ENCODE data around the gene SUMF2. TPM values are rescaled to one million over a fixed set of nuclear protein-coding genes. Genes with fewer than 3 reads are reported as not detected.
"Not testable (repeated sequence)": the region's sequence is repeated elsewhere in the genome, so short reads cannot be mapped to it uniquely, and the experiment has no call there.

The SUMF2 gene
- total RNA-seq, 1 experiment from 2014 or later = 154 TPM

GRCh38 chr7:56091591-56091990, 27.5 kb downstream of the SUMF2 start:
- H3K27me3 ChIP-seq = no peaks in the 10 kb centered on the region
- peak; percentile 87 for DNase-seq
- H3K9me3 ChIP-seq = no peaks in the 10 kb centered on the region
- H3K4me3 ChIP-seq = no peak overlapping the region
- H3K36me3 ChIP-seq = peaks cover 3% of the 10 kb centered on the region

DNA sequence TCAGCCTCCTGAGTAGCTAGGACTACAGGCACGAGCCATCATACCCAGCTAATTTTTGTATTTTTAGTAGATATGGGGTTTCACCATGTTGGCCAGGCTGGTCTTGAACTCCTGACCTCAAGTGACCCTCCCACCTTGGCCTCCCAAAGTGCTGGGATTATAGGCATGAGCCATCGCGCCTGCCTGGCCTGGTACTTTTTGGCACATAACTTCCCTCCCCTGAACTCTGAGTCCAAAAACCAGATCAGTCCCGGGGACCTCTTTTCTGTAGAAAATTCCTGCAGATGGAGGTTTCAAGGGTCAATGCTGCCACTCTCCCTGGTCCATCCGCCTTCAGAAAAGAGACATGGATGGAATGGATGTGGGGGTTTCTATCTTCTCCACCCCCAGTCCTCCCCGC, 28.3 kb downstream of the SUMF2 start:
- H3K36me3 ChIP-seq, H3K9me3 ChIP-seq, H3K27me3 ChIP-seq, H3K4me3 ChIP-seq: not testable (repeated sequence)
- peak; percentile 53 for DNase-seq

- H3K36me3 ChIP-seq = peaks cover 3% of the 10 kb centered on the region
- DNase-seq = peak; percentile 92
- no peak within 1 kb of the TSS for H3K4me3 ChIP-seq
- H3K9me3 ChIP-seq = no peaks in the 10 kb centered on the region
- no peaks in the 10 kb centered on the region for H3K27me3 ChIP-seq
These were observed 28.9 kb downstream of the SUMF2 start, which contains the start of gene PHKG1 for GRCh38 chr7:56092789-56093531. PHKG1 (minus strand) TSS chr7:56092952; CDS start chr7:56088941, 4,011 bp downstream.

GRCh38 chr7:56097700-56098099, 33.6 kb downstream of the SUMF2 start:
- Histone ChIP-seq H3K4me3 (no peak overlapping the region), H3K9me3 (no peaks in the 10 kb centered on the region), H3K36me3 (peaks cover 35% of the 10 kb centered on the region), H3K27me3 (no peaks in the 10 kb centered on the region)
- peak; percentile 86 for DNase-seq

DNA sequence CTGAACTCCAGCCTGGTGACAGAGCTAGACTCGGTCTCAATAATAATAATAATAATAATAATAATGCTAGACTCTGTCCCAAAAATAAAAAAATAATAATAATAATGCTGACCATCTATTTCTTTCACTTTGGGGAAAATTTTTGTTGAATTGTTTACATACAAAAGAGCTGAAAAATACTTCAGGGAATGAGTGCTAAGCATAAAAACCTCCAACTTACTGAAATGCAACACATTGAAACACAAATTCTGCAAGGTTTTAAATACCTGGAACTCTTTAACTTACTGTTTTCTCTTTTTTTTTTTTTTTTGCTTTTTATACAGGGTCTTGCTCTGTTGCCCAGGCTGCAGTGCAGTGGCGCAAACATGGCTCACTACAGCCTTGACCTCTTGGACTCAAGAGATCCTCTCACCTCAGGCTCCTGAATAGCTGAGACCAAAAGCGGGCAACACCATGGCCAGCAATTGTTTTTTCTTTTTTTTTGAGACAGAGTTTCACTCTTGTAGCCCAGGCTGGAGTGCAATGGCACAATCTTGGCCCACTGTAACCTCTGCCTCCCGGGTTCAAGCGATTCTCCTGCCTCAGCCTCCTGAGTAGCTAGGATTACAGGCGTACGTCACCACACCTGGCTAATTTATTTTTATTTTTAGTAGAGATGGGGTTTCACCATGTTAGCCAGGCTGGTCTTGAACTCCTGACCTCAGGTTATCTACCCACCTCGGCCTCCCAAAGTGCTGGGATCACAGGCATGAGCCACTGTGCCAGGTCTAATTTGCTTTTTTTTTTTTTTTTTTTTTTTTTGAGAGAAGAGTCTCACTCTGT, 34.3 kb downstream of the SUMF2 start:
- H3K9me3 ChIP-seq, H3K27me3 ChIP-seq, DNase-seq, H3K4me3 ChIP-seq: not testable (repeated sequence)
- peaks cover 42% of the 10 kb centered on the region for H3K36me3 ChIP-seq

DNA sequence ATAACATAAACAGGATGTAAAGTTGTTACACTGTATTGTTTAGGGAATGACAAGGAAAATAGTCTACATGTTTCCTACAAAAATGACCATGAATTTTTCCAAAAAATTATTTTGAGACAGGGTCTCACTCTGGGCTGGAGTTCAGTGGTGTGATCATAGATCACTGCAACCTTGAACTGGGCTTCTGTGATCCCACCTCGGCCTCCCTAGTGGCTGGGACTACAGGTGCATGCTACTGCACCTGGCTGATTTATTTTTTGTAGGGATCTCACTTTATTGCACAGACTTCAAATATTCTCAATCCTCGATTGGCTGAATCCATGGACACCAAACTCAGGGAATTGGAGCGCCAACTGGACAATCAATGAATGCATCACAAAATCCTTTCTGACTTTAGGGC, 35.6 kb downstream of the SUMF2 start:
- no peaks in the 10 kb centered on the region for H3K27me3 ChIP-seq
- peaks cover 54% of the 10 kb centered on the region for H3K36me3 ChIP-seq
- no peaks in the 10 kb centered on the region for H3K9me3 ChIP-seq

GRCh38 chr7:56104138-56104537, 40.1 kb downstream of the SUMF2 start:
- H3K27me3 ChIP-seq, DNase-seq, H3K4me3 ChIP-seq, H3K9me3 ChIP-seq: not testable (repeated sequence)
- H3K36me3 ChIP-seq = peaks cover 69% of the 10 kb centered on the region

More for the DNA sequence above, 35.6 kb downstream of the SUMF2 start:
- H3K4me3 ChIP-seq = no peak overlapping the region
- no peak for DNase-seq

- DNase-seq = peak; percentile 50
- Histone ChIP-seq H3K36me3 (peaks cover 57% of the 10 kb centered on the region), H3K27me3 (no peaks in the 10 kb centered on the region), H3K9me3 (no peaks in the 10 kb centered on the region), H3K4me3 (peak overlapping the region; percentile 95)
These were observed 41.4 kb downstream of the SUMF2 start for GRCh38 chr7:56105508-56105907.

GRCh38 chr7:56106108-56107073, 42.3 kb downstream of the SUMF2 start, which contains the start of gene CHCHD2:
CHCHD2 (minus strand) TSS chr7:56106476; CDS start chr7:56106413, 63 bp downstream.
- Histone ChIP-seq H3K9me3 (no peaks in the 10 kb centered on the region), H3K4me3 (peak within 1 kb of the TSS; percentile 95), H3K27me3 (no peaks in the 10 kb centered on the region), H3K36me3 (peaks cover 48% of the 10 kb centered on the region)
- peak; percentile 98 for DNase-seq

DNA sequence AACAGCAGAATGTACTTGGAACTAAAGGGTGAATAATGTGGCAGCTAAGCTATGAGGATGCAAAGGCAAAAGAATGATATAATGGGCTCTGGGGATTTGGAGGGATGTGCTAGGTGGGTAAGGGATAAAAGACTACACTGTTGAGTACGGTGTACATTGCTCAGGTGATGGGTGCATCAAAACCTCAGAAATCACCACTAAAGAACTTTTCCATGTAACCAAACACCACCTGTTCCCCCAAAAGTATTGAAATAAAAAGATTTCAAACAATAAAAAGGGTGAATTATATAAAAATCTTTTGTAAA, 43.8 kb downstream of the SUMF2 start:
- no peak for DNase-seq
- no peaks in the 10 kb centered on the region for H3K9me3 ChIP-seq
- peaks cover 33% of the 10 kb centered on the region for H3K36me3 ChIP-seq
- no peaks in the 10 kb centered on the region for H3K27me3 ChIP-seq
- H3K4me3 ChIP-seq = no peak overlapping the region

- no peaks in the 10 kb centered on the region for H3K27me3 ChIP-seq
- DNase-seq = no peak
- no peak overlapping the region for H3K4me3 ChIP-seq
- H3K36me3 ChIP-seq = peaks cover 6% of the 10 kb centered on the region
- no peaks in the 10 kb centered on the region for H3K9me3 ChIP-seq
These were observed 46.5 kb downstream of the SUMF2 start for GRCh38 chr7:56110611-56111010.

DNA sequence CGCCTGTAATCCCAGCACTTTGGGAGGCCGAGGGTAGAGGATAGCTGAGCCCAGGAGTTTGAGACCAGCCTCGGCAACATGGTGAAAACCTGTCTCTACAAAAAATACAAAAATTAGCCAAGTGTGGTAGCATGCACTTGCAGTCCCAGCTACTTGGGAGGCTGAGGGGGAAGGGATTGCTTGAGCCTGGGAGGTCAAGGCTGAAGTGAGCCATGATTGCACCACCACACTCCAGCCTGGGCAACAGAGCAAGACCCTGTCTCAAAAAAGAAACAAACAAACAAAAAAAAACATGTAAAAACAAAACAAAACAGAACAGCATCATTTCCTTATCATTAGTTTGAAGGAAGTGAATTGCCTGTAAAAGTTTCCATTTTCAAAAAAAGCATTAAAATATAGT, 48.2 kb downstream of the SUMF2 start:
- H3K9me3 ChIP-seq, H3K27me3 ChIP-seq, H3K36me3 ChIP-seq, DNase-seq, H3K4me3 ChIP-seq: not testable (repeated sequence)

- Histone ChIP-seq H3K27me3 (no peaks in the 10 kb centered on the region), H3K36me3 (no peaks in the 10 kb centered on the region), H3K4me3 (no peak within 1 kb of the TSS), H3K9me3 (no peaks in the 10 kb centered on the region)
- no peak for DNase-seq
These were observed 51.9 kb downstream of the SUMF2 start, which contains the start of gene NUPR2 for GRCh38 chr7:56115852-56116538. NUPR2 (minus strand) TSS chr7:56116417; CDS start chr7:56116314, 103 bp downstream.

GRCh38 chr7:56121440-56121839, 57.4 kb downstream of the SUMF2 start:
- H3K27me3 ChIP-seq = no peaks in the 10 kb centered on the region
- no peak for DNase-seq
- no peaks in the 10 kb centered on the region for H3K9me3 ChIP-seq
- no peak overlapping the region for H3K4me3 ChIP-seq
- no peaks in the 10 kb centered on the region for H3K36me3 ChIP-seq

- Histone ChIP-seq H3K4me3 (no peak overlapping the region), H3K9me3 (no peaks in the 10 kb centered on the region), H3K36me3 (no peaks in the 10 kb centered on the region), H3K27me3 (no peaks in the 10 kb centered on the region)
- no peak for DNase-seq
These were observed 60.9 kb downstream of the SUMF2 start for GRCh38 chr7:56124981-56125380.

GRCh38 chr7:56125831-56126230, 61.7 kb downstream of the SUMF2 start:
- DNase-seq = no peak
- no peaks in the 10 kb centered on the region for H3K27me3 ChIP-seq
- H3K9me3 ChIP-seq = no peaks in the 10 kb centered on the region
- no peak overlapping the region for H3K4me3 ChIP-seq
- no peaks in the 10 kb centered on the region for H3K36me3 ChIP-seq

Data from MG63 (cell line).